Fibroblast of the aortic adventitia (primary cell): ENCODE results near the gene IL25. TPM values are rescaled to one million over a fixed set of nuclear protein-coding genes. Genes with fewer than 3 reads are reported as not detected.

Source experiments
- DNase-seq: peaks from one replicate; pipeline ENCODE4 v3.0.0-alpha.2; 2010; ENCODE audit warnings: low read depth
- H3K4me3 ChIP-seq: 2 replicates; pipeline ENCODE4 v1.5.1; 2011; ENCODE audit warnings: low read depth, mild to moderate bottlenecking, control low read depth, low read length, moderate library complexity
- total RNA-seq: library from RNA; depleted of rRNA; stranded (reverse); fragments of >200 nt; gene quantifications from 2 replicates; pipeline ENCODE4 v1.2.3, GENCODE V29; 2012; ENCODE audit warnings: low replicate concordance
- TF ChIP-seq, protein P1 (sequence below): IDR thresholded peaks from 2 replicates; pipeline ENCODE4 v1.5.1; 2011; ENCODE audit warnings: mild to moderate bottlenecking, low read length, control low read depth, inconsistent platforms; ENCODE audit not compliant: insufficient read depth

IL25 gene
- total RNA-seq, 1 donor: not detected

DNA sequence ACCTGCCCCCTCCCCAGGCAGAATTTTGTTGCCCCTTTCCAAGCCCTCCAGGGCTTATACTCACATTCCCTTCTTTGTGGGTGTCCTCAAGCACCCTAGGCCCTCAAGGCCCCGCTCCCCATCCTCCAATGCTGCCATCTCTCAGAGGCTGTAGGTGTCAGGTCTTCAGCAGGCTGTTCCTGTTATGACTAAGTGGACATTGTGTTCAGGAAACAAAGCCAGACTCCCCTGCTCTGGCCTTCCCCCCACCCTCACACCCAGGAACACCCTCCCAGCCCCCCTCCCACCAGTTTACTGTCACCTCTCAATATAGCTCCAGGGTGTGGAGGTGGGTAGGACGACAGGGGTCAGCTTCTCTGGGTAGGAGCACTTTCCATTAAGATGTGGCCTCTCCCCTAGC, 36.9 kb downstream of the IL25 start:
- TF ChIP-seq, protein P1, sequence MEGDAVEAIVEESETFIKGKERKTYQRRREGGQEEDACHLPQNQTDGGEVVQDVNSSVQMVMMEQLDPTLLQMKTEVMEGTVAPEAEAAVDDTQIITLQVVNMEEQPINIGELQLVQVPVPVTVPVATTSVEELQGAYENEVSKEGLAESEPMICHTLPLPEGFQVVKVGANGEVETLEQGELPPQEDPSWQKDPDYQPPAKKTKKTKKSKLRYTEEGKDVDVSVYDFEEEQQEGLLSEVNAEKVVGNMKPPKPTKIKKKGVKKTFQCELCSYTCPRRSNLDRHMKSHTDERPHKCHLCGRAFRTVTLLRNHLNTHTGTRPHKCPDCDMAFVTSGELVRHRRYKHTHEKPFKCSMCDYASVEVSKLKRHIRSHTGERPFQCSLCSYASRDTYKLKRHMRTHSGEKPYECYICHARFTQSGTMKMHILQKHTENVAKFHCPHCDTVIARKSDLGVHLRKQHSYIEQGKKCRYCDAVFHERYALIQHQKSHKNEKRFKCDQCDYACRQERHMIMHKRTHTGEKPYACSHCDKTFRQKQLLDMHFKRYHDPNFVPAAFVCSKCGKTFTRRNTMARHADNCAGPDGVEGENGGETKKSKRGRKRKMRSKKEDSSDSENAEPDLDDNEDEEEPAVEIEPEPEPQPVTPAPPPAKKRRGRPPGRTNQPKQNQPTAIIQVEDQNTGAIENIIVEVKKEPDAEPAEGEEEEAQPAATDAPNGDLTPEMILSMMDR: no peak
- no peak overlapping the region for H3K4me3 ChIP-seq
- DNase-seq: no peak

DNA sequence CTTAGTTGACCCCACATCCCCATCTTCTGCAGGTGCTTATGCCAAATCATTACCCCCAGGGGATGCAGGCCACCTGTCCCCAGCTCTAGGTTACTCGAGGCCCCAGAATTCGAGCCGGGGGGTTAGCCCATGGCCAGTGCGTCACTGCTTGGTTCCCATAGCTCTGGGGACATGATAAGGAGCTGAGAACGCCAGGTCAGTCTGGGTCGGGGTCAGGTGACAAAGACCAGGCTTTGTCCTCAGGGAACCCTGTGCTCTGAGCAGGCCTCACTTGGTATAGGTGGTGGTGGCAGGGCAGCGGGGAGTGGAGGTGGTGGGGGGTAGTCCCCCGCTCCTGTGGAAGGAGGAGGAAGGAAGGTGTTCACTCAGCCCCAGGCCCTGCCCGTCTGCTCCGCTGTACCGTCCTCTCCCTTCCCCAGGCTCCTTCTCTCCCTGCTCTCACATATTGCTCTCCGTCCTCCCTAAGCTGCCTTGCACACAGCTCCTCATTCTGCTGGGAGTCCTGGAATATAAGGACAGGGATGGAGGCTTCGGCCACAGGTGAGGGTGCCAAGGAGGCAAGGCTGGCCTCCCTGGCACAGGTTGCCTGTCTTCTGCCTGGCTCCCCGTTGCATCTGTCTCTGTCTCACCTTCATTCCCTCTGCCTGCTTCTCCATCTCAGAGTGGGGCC, 37.5 kb downstream of the IL25 start:
- no peak for DNase-seq
- TF ChIP-seq, protein P1: no peak
- H3K4me3 ChIP-seq: no peak overlapping the region

DNA sequence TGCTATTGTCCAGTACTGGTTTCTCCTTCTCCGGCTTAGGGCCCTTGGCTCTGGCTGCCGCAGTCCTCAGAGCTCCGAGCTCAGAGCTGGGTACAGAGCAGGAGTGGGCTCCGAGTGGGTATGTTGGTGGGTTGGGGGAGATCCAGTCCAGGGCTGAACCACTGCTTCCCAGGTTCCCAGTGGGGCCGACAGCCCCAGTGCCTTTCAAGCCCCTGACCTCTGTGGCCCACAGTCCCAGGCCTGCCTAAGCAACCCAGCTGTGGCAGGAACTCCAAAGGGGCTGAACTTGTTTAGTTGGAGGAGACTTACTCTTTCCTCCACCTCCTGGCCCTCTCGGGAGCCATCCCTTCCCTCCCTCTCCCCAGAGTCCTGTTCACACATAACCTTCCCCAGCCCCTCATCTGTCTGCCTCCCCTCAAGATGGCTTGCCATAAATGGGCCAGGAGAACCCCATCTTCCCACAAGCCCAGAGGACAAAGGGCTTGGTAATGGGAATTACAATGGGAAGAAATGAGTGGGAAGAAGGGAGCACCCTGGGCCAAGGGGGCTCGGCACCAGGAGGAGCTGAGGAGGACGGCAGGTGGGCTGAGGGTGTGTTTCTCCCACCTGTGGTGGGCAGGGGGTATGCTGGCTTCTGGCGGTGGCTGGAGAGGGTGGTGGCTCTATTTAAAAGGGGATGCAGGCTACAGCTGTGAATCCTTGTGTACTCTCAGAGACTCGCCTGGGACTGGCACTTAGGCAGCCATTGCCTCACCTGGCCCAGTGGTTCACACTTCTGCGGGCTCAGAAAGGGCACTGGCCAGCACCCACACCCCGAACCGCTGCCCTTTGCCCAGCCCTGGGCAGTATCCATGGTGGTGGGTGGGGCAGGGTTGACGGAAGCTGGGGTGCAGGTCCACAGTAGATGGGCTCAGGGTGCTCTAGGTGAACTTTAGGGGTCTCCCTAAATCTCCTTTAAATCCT, 39.2 kb downstream of the IL25 start:
- TF ChIP-seq, protein P1: no peak
- no peak overlapping the region for H3K4me3 ChIP-seq
- no peak for DNase-seq

DNA sequence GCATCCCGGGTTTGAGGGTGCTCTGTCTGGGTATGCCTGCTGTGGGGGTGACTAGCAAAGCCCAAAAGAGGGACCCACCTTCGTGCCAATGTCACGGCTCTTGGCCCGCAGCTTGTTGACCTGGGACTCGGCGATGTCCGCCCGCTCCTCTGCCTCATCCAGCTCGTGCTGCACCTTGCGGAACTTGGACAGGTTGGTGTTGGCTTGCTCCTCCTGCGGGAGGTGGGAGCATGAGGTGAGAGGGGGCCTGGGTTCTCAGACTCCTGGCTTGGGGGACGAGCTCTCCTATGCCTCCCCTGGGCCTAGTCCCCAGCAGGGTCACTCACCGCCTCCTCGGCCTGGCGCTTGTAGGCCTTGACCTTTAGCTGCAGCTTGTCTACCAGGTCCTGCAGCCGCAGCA, 41.1 kb downstream of the IL25 start:
- TF ChIP-seq, protein P1: no peak
- no peak for DNase-seq
- H3K4me3 ChIP-seq: no peak overlapping the region

DNA sequence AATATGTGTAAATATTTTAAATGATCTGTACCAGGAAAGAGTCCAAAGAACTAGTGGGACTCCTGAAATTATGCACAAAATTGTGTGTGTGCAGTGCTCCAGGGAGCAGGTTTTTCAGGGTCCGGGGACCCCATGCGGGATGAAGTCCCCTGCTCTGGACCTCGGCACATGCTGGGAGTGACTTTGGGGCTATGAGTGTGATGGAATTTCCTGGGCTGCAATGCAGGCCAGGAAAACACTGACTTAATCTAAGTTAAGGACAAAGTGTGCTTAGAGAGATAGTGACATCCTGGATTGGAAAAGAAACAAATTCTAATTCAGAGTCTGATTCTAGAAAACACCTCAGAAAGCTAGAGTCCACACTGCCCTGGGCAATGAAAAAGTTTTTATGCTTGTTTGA, 41.6 kb downstream of the IL25 start:
- TF ChIP-seq, protein P1: no peak
- DNase-seq: no peak
- no peak overlapping the region for H3K4me3 ChIP-seq

DNA sequence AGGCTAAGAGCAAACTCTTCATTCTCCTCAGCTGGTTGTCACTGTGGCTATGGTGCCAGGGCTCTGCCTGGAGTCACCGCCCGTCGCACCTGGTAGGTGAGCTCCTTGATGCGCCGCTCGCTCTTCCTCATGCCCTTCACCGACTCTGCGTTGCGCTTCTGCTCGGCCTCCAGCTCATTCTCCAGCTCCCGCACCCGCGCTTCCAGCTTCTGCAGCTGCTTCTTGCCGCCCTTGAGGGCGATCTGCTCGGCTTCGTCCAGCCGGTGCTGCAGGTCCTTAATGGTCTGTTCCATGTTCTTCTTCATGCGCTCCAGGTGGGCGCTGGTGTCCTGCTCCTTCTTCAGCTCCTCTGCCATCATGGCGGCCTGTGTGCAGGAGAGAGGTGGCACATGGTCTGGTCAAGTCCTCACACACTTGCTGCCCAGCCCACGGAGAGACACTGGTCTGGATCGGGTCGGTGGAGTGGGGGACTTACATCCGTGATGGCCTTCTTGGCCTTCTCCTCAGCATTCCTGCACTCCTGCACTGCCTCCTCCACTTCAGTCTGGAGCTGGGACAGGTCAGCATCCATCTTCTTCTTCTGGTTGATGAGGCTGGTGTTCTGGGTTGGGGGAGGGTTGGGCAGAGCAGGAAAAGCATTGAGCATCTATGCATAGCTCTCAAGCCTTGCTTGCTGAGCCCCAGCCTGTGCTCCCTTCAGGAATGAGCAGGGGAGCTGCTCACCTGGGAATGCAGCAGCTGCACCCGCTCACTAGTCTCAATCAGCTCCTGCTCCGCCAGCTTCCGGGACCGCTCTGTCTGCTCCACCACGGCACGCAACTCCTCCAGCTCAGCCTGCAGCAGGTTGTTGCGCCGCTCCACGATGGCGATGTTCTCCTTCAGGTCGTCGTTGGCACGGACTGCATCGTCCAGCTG, 42.6 kb downstream of the IL25 start:
- no peak overlapping the region for H3K4me3 ChIP-seq
- TF ChIP-seq, protein P1: no peak
- no peak for DNase-seq
